HepG2 (cell line): ENCODE results near the gene SLC16A3. TPM values are rescaled to one million over a fixed set of nuclear protein-coding genes. Genes with fewer than 3 reads are reported as not detected.

Experiments
- CSRNP2 ChIP-seq: sonication (generic); formaldehyde crosslinking; conservative IDR thresholded peaks from 2 replicates; pipeline ENCODE4 v1.8.0; 2022; ENCODE audit warnings: low read depth, missing genetic modification reagents
- ERF ChIP-seq: IDR thresholded peaks from 2 replicates; pipeline ENCODE4 v1.6.1; 2018; ENCODE audit warnings: missing biosample characterization, missing genetic modification reagents
- FOXP1 ChIP-seq, 2 experiments: fragments of 450-650 bp in 1 of 2; IDR thresholded peaks; 2 replicates each; pipeline ENCODE4 v1.6.1; 2017 to 2018; ENCODE audit warnings: antibody characterized with exemption in 1 of 2
- HCFC1 ChIP-seq: fragments of 150-350 bp; IDR thresholded peaks from 2 replicates; pipeline ENCODE4 v1.6.1; 2014; ENCODE audit warnings: low read depth, low read length
- ISX ChIP-seq: sonication (generic); formaldehyde crosslinking; conservative IDR thresholded peaks from 2 replicates; pipeline ENCODE4 v1.5.0; 2020; ENCODE audit warnings: missing genetic modification reagents
- KLF12 ChIP-seq: sonication (generic); formaldehyde crosslinking; IDR thresholded peaks from 2 replicates; pipeline ENCODE4 v1.4.0; 2020; ENCODE audit warnings: missing genetic modification reagents, borderline replicate concordance
- KMT2A ChIP-seq: sonication (generic); formaldehyde crosslinking; IDR thresholded peaks from 2 replicates; pipeline ENCODE4 v1.4.0; 2020; ENCODE audit warnings: missing genetic modification reagents
- NR2C2 ChIP-seq: sonication (generic); formaldehyde crosslinking; IDR thresholded peaks from 2 replicates; pipeline ENCODE4 v1.4.0; 2020; ENCODE audit warnings: missing genetic modification reagents, mild to moderate bottlenecking, moderate library complexity, borderline replicate concordance
- NR2F6 ChIP-seq, 2 experiments: IDR thresholded peaks; 2 replicates each; pipeline ENCODE4 v1.6.1; 2016; ENCODE audit warnings: antibody characterized with exemption in 1 of 2, mild to moderate bottlenecking in 1 of 2
- POGZ ChIP-seq: sonication (generic); formaldehyde crosslinking; IDR thresholded peaks from 2 replicates; pipeline ENCODE4 v1.4.0; 2020; ENCODE audit warnings: mild to moderate bottlenecking, missing genetic modification reagents
- SIX1 ChIP-seq: sonication (generic); formaldehyde crosslinking; IDR thresholded peaks from 2 replicates; pipeline ENCODE4 v1.4.0; 2020; ENCODE audit warnings: missing genetic modification reagents, borderline replicate concordance
- SMYD3 ChIP-seq: sonication (generic); formaldehyde crosslinking; IDR thresholded peaks from 2 replicates; pipeline ENCODE4 v1.8.1; 2023; ENCODE audit warnings: mild to moderate bottlenecking, missing genetic modification reagents
- SRF ChIP-seq: IDR thresholded peaks from 2 replicates; pipeline ENCODE4 v1.6.1; 2011; ENCODE audit warnings: mild to moderate bottlenecking, low read depth, low read length, moderate library complexity
- SRY ChIP-seq: sonication (generic); formaldehyde crosslinking; IDR thresholded peaks from 2 replicates; pipeline ENCODE4 v1.8.0; 2022; ENCODE audit warnings: mild to moderate bottlenecking, missing genetic modification reagents
- ZBTB26 ChIP-seq: IDR thresholded peaks from 2 replicates; pipeline ENCODE4 v1.6.1; 2016; ENCODE audit warnings: missing compliant biosample characterization, missing genetic modification reagents, borderline replicate concordance
- ZFY ChIP-seq: sonication (generic); formaldehyde crosslinking; IDR thresholded peaks from 2 replicates; pipeline ENCODE4 v1.4.0; 2020; ENCODE audit warnings: missing genetic modification reagents
- ZKSCAN8 ChIP-seq: IDR thresholded peaks from 2 replicates; pipeline ENCODE4 v1.6.1; 2016; ENCODE audit warnings: borderline replicate concordance, missing genetic modification reagents, missing compliant biosample characterization
- ZNF33A ChIP-seq: sonication (generic); formaldehyde crosslinking; IDR thresholded peaks from 2 replicates; pipeline ENCODE4 v1.5.1; 2020; ENCODE audit warnings: missing genetic modification reagents, mild to moderate bottlenecking, moderate library complexity, borderline replicate concordance
- ZNF362 ChIP-seq: sonication (generic); formaldehyde crosslinking; IDR thresholded peaks from 2 replicates; pipeline ENCODE4 v1.4.0; 2020; ENCODE audit warnings: missing genetic modification reagents, mild to moderate bottlenecking, borderline replicate concordance
- ZNF567 ChIP-seq: sonication (generic); formaldehyde crosslinking; IDR thresholded peaks from 2 replicates; pipeline ENCODE4 v1.8.1; 2023; ENCODE audit warnings: mild to moderate bottlenecking, missing genetic modification reagents, borderline replicate concordance
- ZNF766 ChIP-seq: sonication (generic); formaldehyde crosslinking; IDR thresholded peaks from 2 replicates; pipeline ENCODE4 v1.5.0; 2020; ENCODE audit warnings: missing genetic modification reagents, borderline replicate concordance
- ZNF839 ChIP-seq: sonication (generic); formaldehyde crosslinking; IDR thresholded peaks from 2 replicates; pipeline ENCODE4 v1.4.0; 2020; ENCODE audit warnings: missing genetic modification reagents, mild to moderate bottlenecking, borderline replicate concordance
- ZSCAN12 ChIP-seq: sonication (generic); formaldehyde crosslinking; IDR thresholded peaks from 2 replicates; pipeline ENCODE4 v1.9.0; 2021; ENCODE audit warnings: mild to moderate bottlenecking, missing genetic modification reagents
- polyA plus RNA-seq, 8 experiments: library from polyadenylated mRNA; depleted of rRNA in 3 of 8; stranded (reverse) in 7 of 8; unstranded in 1 of 8; fragments of >200 nt; fragmentation: Illumina TruSeq in 4 of 8; extraction: Trizol in 4 of 8; gene quantifications; 2 replicates each; pipeline versions ENCODE4 v1.2.1 to v1.2.3, GENCODE V29; 2011 to 2016; ENCODE audit warnings: low read depth in 4 of 8, missing spikeins in 1 of 8, mixed read lengths in 1 of 8; ENCODE audit not compliant: insufficient read depth in 1 of 8
- total RNA-seq, 5 experiments: library from RNA; depleted of rRNA; stranded (reverse); fragments of >200 nt; fragmentation: Illumina TruSeq; extraction: Trizol; gene quantifications; 2 replicates each; pipeline ENCODE4 v1.2.3, GENCODE V29; 2016; ENCODE audit warnings: low read depth in 1 of 5
- TF ChIP-seq, protein P1 (sequence below): sonication (generic); formaldehyde crosslinking; IDR thresholded peaks from 2 replicates; pipeline ENCODE4 v1.4.0; 2020; ENCODE audit warnings: missing genetic modification reagents

The SLC16A3 gene
- total and polyA plus RNA-seq, 2 of the 13 experiments (the other 11 are each of a cell fraction or from before 2014, with no cell fraction given) = 242 to 349 TPM

GRCh38 chr17:82212331-82213250 is 16.3 kb upstream of the SLC16A3 start, which contains the start of gene CCDC57 (continued):
- no peak for TF ChIP-seq ZBTB26 (CRISPR knock-in tag)
- no peak for TF ChIP-seq POGZ (CRISPR knock-in tag)
- peak; percentile 46; the same call in 1 of the 2 replicates for TF ChIP-seq SMYD3 (CRISPR knock-in tag)
- no peak for TF ChIP-seq ZKSCAN8
- TF ChIP-seq SIX1 (CRISPR knock-in tag) = no peak
- no peak for TF ChIP-seq ZNF766 (CRISPR knock-in tag)
- peak; percentile 70; the same call in 1 of the 2 replicates for TF ChIP-seq SRF
- peak; percentile 75 for TF ChIP-seq HCFC1
- 0 out of 2 replicates have a peak, but pooled peaks have one; percentile 33 for TF ChIP-seq ISX (CRISPR knock-in tag)
- TF ChIP-seq, protein P1, sequence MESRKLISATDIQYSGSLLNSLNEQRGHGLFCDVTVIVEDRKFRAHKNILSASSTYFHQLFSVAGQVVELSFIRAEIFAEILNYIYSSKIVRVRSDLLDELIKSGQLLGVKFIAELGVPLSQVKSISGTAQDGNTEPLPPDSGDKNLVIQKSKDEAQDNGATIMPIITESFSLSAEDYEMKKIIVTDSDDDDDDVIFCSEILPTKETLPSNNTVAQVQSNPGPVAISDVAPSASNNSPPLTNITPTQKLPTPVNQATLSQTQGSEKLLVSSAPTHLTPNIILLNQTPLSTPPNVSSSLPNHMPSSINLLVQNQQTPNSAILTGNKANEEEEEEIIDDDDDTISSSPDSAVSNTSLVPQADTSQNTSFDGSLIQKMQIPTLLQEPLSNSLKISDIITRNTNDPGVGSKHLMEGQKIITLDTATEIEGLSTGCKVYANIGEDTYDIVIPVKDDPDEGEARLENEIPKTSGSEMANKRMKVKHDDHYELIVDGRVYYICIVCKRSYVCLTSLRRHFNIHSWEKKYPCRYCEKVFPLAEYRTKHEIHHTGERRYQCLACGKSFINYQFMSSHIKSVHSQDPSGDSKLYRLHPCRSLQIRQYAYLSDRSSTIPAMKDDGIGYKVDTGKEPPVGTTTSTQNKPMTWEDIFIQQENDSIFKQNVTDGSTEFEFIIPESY (CRISPR knock-in tag) = no peak
- peak; percentile 54 for TF ChIP-seq ZNF567 (CRISPR knock-in tag)
- no peak for TF ChIP-seq FOXP1 (IDR thresholded peaks at IDR 0.05)
- no peak for TF ChIP-seq FOXP1 (CRISPR knock-in tag; IDR thresholded peaks at IDR 0.05)
- TF ChIP-seq ZNF839 (CRISPR knock-in tag) = no peak; the same call in 1 of the 2 replicates
- peak; percentile 97 for TF ChIP-seq NR2C2 (CRISPR knock-in tag)
- TF ChIP-seq NR2F6 (IDR thresholded peaks at IDR 0.05) = no peak
- TF ChIP-seq NR2F6 (CRISPR knock-in tag; IDR thresholded peaks at IDR 0.05) = peak; percentile 53
- TF ChIP-seq ZNF362 (CRISPR knock-in tag) = peak; percentile 90
- no peak for TF ChIP-seq CSRNP2 (CRISPR knock-in tag)
- TF ChIP-seq KLF12 = no peak
- TF ChIP-seq ERF (CRISPR knock-in tag) = peak; percentile 85
- peak; percentile 94 for TF ChIP-seq KMT2A (CRISPR knock-in tag)
- no peak for TF ChIP-seq ZNF33A
- peak; percentile 95 for TF ChIP-seq SRY (CRISPR knock-in tag)
- TF ChIP-seq ZSCAN12 (CRISPR knock-in tag) = no peak; the same call in 1 of the 2 replicates
- peak; percentile 94 for TF ChIP-seq ZFY (CRISPR knock-in tag)
